B cell (primary cell): ENCODE data around the gene SPCS2. TPM values are rescaled to one million over a fixed set of nuclear protein-coding genes. Genes with fewer than 3 reads are reported as not detected.

Experiments
- ATAC-seq: fragments of 200-7000 bp; cut with Tn5 transposase; one replicate; pipeline ENCODE4 v1.10.0; 2021; ENCODE audit warnings: low read depth, mild to moderate bottlenecking, moderate number of reproducible peaks, moderate library complexity
- CTCF ChIA-PET: fragments of 350-600 bp; sonication (Branson Sonifier 250); formaldehyde crosslinking; loops from one replicate; lab custom pipeline; 2021; ENCODE audit warnings: antibody characterized with exemption, inconsistent platforms; lab: Charles Lee
- POLR2A ChIA-PET: fragments of 350-600 bp; sonication (Branson Sonifier 250); formaldehyde crosslinking; loops from one replicate; lab custom pipeline; 2021; ENCODE audit warnings: antibody characterized with exemption; lab: Charles Lee
- DNase-seq: peaks from one replicate; pipeline ENCODE4 v3.0.0; 2013
- H2AFZ ChIP-seq: 2 replicates; pipeline ENCODE4 v1.6.1; 2012; ENCODE audit warnings: mild to moderate bottlenecking, low read depth, low read length; ENCODE audit not compliant: insufficient read depth, poor library complexity, severe bottlenecking
- H3K27ac ChIP-seq, 2 donors: 1 replicate in 1 of 2; 2 replicates in 1 of 2; pipeline ENCODE4 v1.5.1; 2012 to 2013; ENCODE audit warnings: low read length in 2 of 2, mild to moderate bottlenecking in 2 of 2, moderate library complexity in 1 of 2
- H3K27me3 ChIP-seq, 4 experiments: fragments of 200-600 bp in 1 of 4; sonication (generic) in 1 of 4; replicated peaks in 1 of 4; 1 replicate in 2 of 4; 2 replicates in 2 of 4; pipeline versions ENCODE4 v1.6.1 to v1.7.0; 2013 to 2016; ENCODE audit warnings: low read length in 3 of 4, mild to moderate bottlenecking in 2 of 4, mixed read lengths in 1 of 4, moderate library complexity in 1 of 4; ENCODE audit not compliant: insufficient read depth in 4 of 4, control insufficient read depth in 3 of 4; ENCODE audit errors: control extremely low read depth in 1 of 4
- H3K36me3 ChIP-seq, 2 experiments: replicated peaks in 1 of 2; 1 replicate in 1 of 2; 2 replicates in 1 of 2; pipeline versions ENCODE4 v1.6.1 to v1.7.1; 2013; ENCODE audit warnings: low read length in 1 of 2; ENCODE audit not compliant: insufficient read depth in 2 of 2, control insufficient read depth in 1 of 2; ENCODE audit errors: control extremely low read depth in 1 of 2, extremely low read depth in 1 of 2
- H3K4me1 ChIP-seq, 2 donors: fragments of 200-600 bp in 1 of 2; sonication (generic) in 1 of 2; 1 replicate in 1 of 2; 2 replicates in 1 of 2; pipeline versions ENCODE4 v1.5.1 to v1.6.1; 2013 to 2017; ENCODE audit warnings: low read length in 2 of 2; ENCODE audit not compliant: control insufficient read depth in 2 of 2, insufficient read depth in 2 of 2
- H3K4me2 ChIP-seq: replicated peaks from 2 replicates; pipeline ENCODE3; 2012; ENCODE audit warnings: mild to moderate bottlenecking, low read depth, low read length; ENCODE audit not compliant: poor library complexity, severe bottlenecking
- H3K4me3 ChIP-seq, 5 experiments: fragments of 200-600 bp in 1 of 5; sonication (generic) in 1 of 5; 1 replicate in 3 of 5; 2 replicates in 2 of 5; pipeline versions ENCODE4 v1.5.1 to v1.7.0; 2011 to 2016; ENCODE audit warnings: low read length in 4 of 5, mild to moderate bottlenecking in 4 of 5, low read depth in 2 of 5, control low read depth in 1 of 5, moderate library complexity in 1 of 5; ENCODE audit not compliant: insufficient read depth in 1 of 5; ENCODE audit errors: control extremely low read depth in 1 of 5, extremely low read depth in 1 of 5
- H3K79me2 ChIP-seq: fragments of 200-600 bp; sonication (generic); one replicate; pipeline ENCODE4 v1.6.0; 2016; ENCODE audit warnings: low read length; ENCODE audit not compliant: control insufficient read depth, insufficient read depth
- H3K9ac ChIP-seq: fragments of 200-600 bp; sonication (generic); 2 replicates; pipeline ENCODE4 v1.6.1; 2017; ENCODE audit warnings: mild to moderate bottlenecking, low read length, moderate library complexity
- H3K9me3 ChIP-seq, 3 donors: one replicate each; pipeline versions ENCODE4 v1.6.1 to v1.7.1; 2013; ENCODE audit warnings: low read length in 2 of 3; ENCODE audit not compliant: control insufficient read depth in 2 of 3, insufficient read depth in 1 of 3; ENCODE audit errors: control extremely low read depth in 1 of 3
- H4K20me1 ChIP-seq: 2 replicates; pipeline ENCODE4 v1.6.0; 2012; ENCODE audit warnings: mild to moderate bottlenecking, low read length; ENCODE audit not compliant: insufficient read depth, control insufficient read depth, poor library complexity, severe bottlenecking
- H3K27ac Mint-ChIP-seq: one replicate; pipeline ENCODE4 v1.8.0; 2021; ENCODE audit warnings: mixed read lengths
- H3K27me3 Mint-ChIP-seq: one replicate; pipeline ENCODE4 v1.8.0; 2021; ENCODE audit warnings: mixed read lengths
- H3K4me1 Mint-ChIP-seq: one replicate; pipeline ENCODE4 v1.8.0; 2021; ENCODE audit warnings: mixed read lengths
- H3K4me3 Mint-ChIP-seq: one replicate; pipeline ENCODE4 v1.8.0; 2021; ENCODE audit warnings: mixed read lengths
- H3K9me3 Mint-ChIP-seq: one replicate; pipeline ENCODE4 v1.8.0; 2022; ENCODE audit warnings: mixed read lengths; ENCODE audit not compliant: insufficient read depth
- CTCF ChIP-seq: fragments of 200-600 bp; IDR thresholded peaks from one replicate; pipeline ENCODE4 v1.8.0; 2022; ENCODE audit warnings: antibody characterized with exemption, mild to moderate bottlenecking
- EZH2 ChIP-seq: IDR thresholded peaks from 2 replicates; pipeline ENCODE4 v1.6.1; 2012; ENCODE audit warnings: borderline replicate concordance, low read depth, mild to moderate bottlenecking, moderate library complexity, low read length; ENCODE audit not compliant: insufficient read depth, poor library complexity, severe bottlenecking
- WGBS: methylation state at CpG from one replicate; pipeline ENCODE4 v1.1.5; 2013; ENCODE audit warnings: missing lambda C conversion rate; ENCODE audit not compliant: insufficient coverage; 5-methylcytosine and 5-hydroxymethylcytosine counted together
- intact Hi-C: fragments of 100-400 bp; cut with micrococcal nuclease; formaldehyde crosslinking; loops from one replicate; pipeline ENCODE4 v1.10.0; 2022
- polyA plus RNA-seq: library from polyadenylated mRNA; depleted of rRNA; stranded (reverse); fragments of >200 nt; gene quantifications from 2 replicates; pipeline ENCODE4 v1.2.3, GENCODE V29; 2012
- total RNA-seq, 2 donors: library from RNA; stranded (reverse); fragments of 120-200 nt in 1 of 2; gene quantifications; 1 replicate in 1 of 2; 2 replicates in 1 of 2; pipeline versions ENCODE4 v1.2.3 to v1.2.4, GENCODE V29; 2013 to 2022

Gene SPCS2
- total and polyA plus RNA-seq, 2 donors (not counting 1 experiment from before 2014, with no cell fraction given): 17.8 to 98.5 TPM

GRCh38 chr11:74990941-74991340 lies 41.9 kb downstream of the SPCS2 start:
- H3K27ac ChIP-seq: no peak overlapping the region
- no peaks in the 10 kb centered on the region for H3K9me3 ChIP-seq
- 67% methylated on average over 1 of the region's 1 CpG for WGBS
- Mint-ChIP-seq H3K27ac (no peak overlapping the region), H3K9me3 (no peaks in the 10 kb centered on the region), H3K27me3 (no peaks in the 10 kb centered on the region), H3K4me3 (no peak overlapping the region), H3K4me1 (peaks cover 40% of the 10 kb centered on the region)
- no peak overlapping the region for H2AFZ ChIP-seq
- H3K4me1 ChIP-seq: peaks cover 12 to 28% of the 10 kb centered on the region in 2 donors
- ATAC-seq (no peak), DNase-seq (no peak)
- no peaks in the 10 kb centered on the region for H4K20me1 ChIP-seq
- peaks cover 5 to 13% of the 10 kb centered on the region in 2 experiments for H3K36me3 ChIP-seq
- ChIA-PET POLR2A (no interaction called here), CTCF (no interaction called here)
- intact Hi-C loops: no loop called here
- no peak overlapping the region for H3K4me2 ChIP-seq
- peaks cover 18% of the 10 kb centered on the region for H3K79me2 ChIP-seq
- H3K4me3 ChIP-seq: no peak overlapping the region
- TF ChIP-seq CTCF (no peak), EZH2 (no peak)
- no peak overlapping the region for H3K9ac ChIP-seq
- H3K27me3 ChIP-seq: no peaks in the 10 kb centered on the region

GRCh38 chr11:74992852-74993251 lies 43.8 kb downstream of the SPCS2 start:
- Mint-ChIP-seq H3K27me3 (no peaks in the 10 kb centered on the region), H3K4me3 (no peak overlapping the region), H3K27ac (no peak overlapping the region), H3K9me3 (no peaks in the 10 kb centered on the region), H3K4me1 (peaks cover 40% of the 10 kb centered on the region)
- Histone ChIP-seq H3K36me3 (peaks cover 7 to 21% of the 10 kb centered on the region in 2 experiments), H3K79me2 (peaks cover 18% of the 10 kb centered on the region), H3K4me1 (peaks cover 12 to 28% of the 10 kb centered on the region in 2 donors), H2AFZ (no peak overlapping the region), H4K20me1 (no peaks in the 10 kb centered on the region), H3K9ac (no peak overlapping the region), H3K9me3 (no peaks in the 10 kb centered on the region), H3K27me3 (no peaks in the 10 kb centered on the region), H3K4me3 (no peak overlapping the region), H3K27ac (no peak overlapping the region), H3K4me2 (no peak overlapping the region)
- ChIA-PET POLR2A (no interaction called here), CTCF (interaction anchor here (1.0 kb wide), 1 partner anchor 30 kb away, joined by 4 read pairs; no protein-coding TSS in a partner anchor)
- ATAC-seq (no peak), DNase-seq (peak; percentile 12)
- intact Hi-C loops: no loop called here
- no peak for TF ChIP-seq CTCF
- WGBS: 71% methylated on average over 3 of the region's 5 CpGs
